ENCODE measurements around the gene MEGF11.

Gene MEGF11

GRCh38 chr15:66224946-66225345 lies 28.6 kb downstream of the MEGF11 start:
- no peak overlapping the region for H3K4me3 ChIP-seq (ENCODE audit: low read depth, low read length)
- DNase-seq (ENCODE audit: low read depth), result no peak

- no peak overlapping the region for H3K4me3 ChIP-seq (ENCODE audit: low read depth, low read length)
- no peak for DNase-seq (ENCODE audit: low read depth)
Measured at GRCh38 chr15:66222273-66223198, 31.0 kb downstream of the MEGF11 start.

- no peak for DNase-seq (ENCODE audit: low read depth)
- no peak overlapping the region for H3K4me3 ChIP-seq (ENCODE audit: low read depth, low read length)
Measured at GRCh38 chr15:66221126-66221525, 32.4 kb downstream of the MEGF11 start.

GRCh38 chr15:66220601-66221000 lies 32.9 kb downstream of the MEGF11 start:
- no peak overlapping the region for H3K4me3 ChIP-seq (ENCODE audit: low read depth, low read length)
- DNase-seq (ENCODE audit: low read depth), result no peak

- no peak for DNase-seq (ENCODE audit: low read depth)
- H3K4me3 ChIP-seq (ENCODE audit: low read depth, low read length), result no peak overlapping the region
Measured at GRCh38 chr15:66219339-66219738, 34.2 kb downstream of the MEGF11 start.

- H3K4me3 ChIP-seq (ENCODE audit: low read depth, low read length), result no peak overlapping the region
- DNase-seq (ENCODE audit: low read depth), result no peak
Measured at GRCh38 chr15:66216806-66217205, 36.7 kb downstream of the MEGF11 start.

GRCh38 chr15:66215811-66216210 lies 37.7 kb downstream of the MEGF11 start:
- no peak overlapping the region for H3K4me3 ChIP-seq (ENCODE audit: low read depth, low read length)
- DNase-seq (ENCODE audit: low read depth), result no peak

- no peak overlapping the region for H3K4me3 ChIP-seq (ENCODE audit: low read depth, low read length)
- DNase-seq (ENCODE audit: low read depth), result no peak
Measured at GRCh38 chr15:66214246-66214645, 39.3 kb downstream of the MEGF11 start.

GRCh38 chr15:66212563-66212921 lies 41.0 kb downstream of the MEGF11 start:
- no peak for DNase-seq (ENCODE audit: low read depth)

GRCh38 chr15:66211670-66212562 lies 41.6 kb downstream of the MEGF11 start:
- H3K4me3 ChIP-seq (ENCODE audit: low read depth, low read length), result no peak overlapping the region
- no peak for DNase-seq (ENCODE audit: low read depth)

More at GRCh38 chr15:66212563-66212921, 41.0 kb downstream of the MEGF11 start:
- no peak overlapping the region for H3K4me3 ChIP-seq (ENCODE audit: low read depth, low read length)

GRCh38 chr15:66210684-66211083 lies 42.9 kb downstream of the MEGF11 start:
- no peak overlapping the region for H3K4me3 ChIP-seq (ENCODE audit: low read depth, low read length)
- no peak for DNase-seq (ENCODE audit: low read depth)

GRCh38 chr15:66198757-66199156 lies 54.8 kb downstream of the MEGF11 start:
- DNase-seq (ENCODE audit: low read depth), result no peak
- no peak overlapping the region for H3K4me3 ChIP-seq (ENCODE audit: low read depth, low read length)

- no peak for DNase-seq (ENCODE audit: low read depth)
- H3K4me3 ChIP-seq (ENCODE audit: low read depth, low read length), result no peak overlapping the region
Measured at GRCh38 chr15:66196602-66197001, 56.9 kb downstream of the MEGF11 start.

GRCh38 chr15:66195621-66196230 lies 57.8 kb downstream of the MEGF11 start:
- H3K4me3 ChIP-seq (ENCODE audit: low read depth, low read length), result no peak overlapping the region
- no peak for DNase-seq (ENCODE audit: low read depth)

GRCh38 chr15:66193066-66193465 lies 60.5 kb downstream of the MEGF11 start:
- no peak overlapping the region for H3K4me3 ChIP-seq (ENCODE audit: low read depth, low read length)
- no peak for DNase-seq (ENCODE audit: low read depth)

- no peak overlapping the region for H3K4me3 ChIP-seq (ENCODE audit: low read depth, low read length)
- DNase-seq (ENCODE audit: low read depth), result no peak
Measured at GRCh38 chr15:66190746-66191145, 62.8 kb downstream of the MEGF11 start.

- no peak overlapping the region for H3K4me3 ChIP-seq (ENCODE audit: low read depth, low read length)
- no peak for DNase-seq (ENCODE audit: low read depth)
Measured at GRCh38 chr15:66189291-66189690, 64.3 kb downstream of the MEGF11 start.

- H3K4me3 ChIP-seq (ENCODE audit: low read depth, low read length), result no peak overlapping the region
- no peak for DNase-seq (ENCODE audit: low read depth)
Measured at GRCh38 chr15:66188464-66188863, 65.1 kb downstream of the MEGF11 start.

- H3K4me3 ChIP-seq (ENCODE audit: low read depth, low read length), result no peak overlapping the region
- DNase-seq (ENCODE audit: low read depth), result no peak
Measured at GRCh38 chr15:66187271-66187670, 66.3 kb downstream of the MEGF11 start.
